ENCODE measurements around the gene DACT3.

The DACT3 gene

DNA sequence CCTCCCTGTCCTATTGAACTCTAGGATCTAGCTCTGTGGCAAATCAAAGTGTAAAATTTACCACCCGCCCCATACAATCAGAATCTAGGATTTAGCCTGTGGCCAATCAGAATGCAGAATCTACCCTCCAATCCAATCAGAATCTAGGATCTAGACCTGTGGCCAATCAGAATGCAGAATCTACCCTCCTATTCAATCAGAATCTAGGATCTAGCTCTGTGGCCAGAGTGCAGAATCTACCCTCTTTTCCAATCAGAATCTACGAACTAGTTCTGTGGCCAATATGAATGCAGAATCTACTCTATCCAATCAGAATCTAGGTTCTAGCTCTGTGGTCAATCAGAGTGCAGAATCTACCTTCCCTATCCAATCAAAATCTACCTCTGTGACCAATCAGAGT, 30.1 kb upstream of the DACT3 start:
- ChIA-PET CTCF (interaction anchor here (1.3 to 8.5 kb wide), 2 partner anchors 14 to 77 kb away, joined by 4 to 83 read pairs; no protein-coding TSS in a partner anchor), POLR2A (no interaction called here)
- TF ChIP-seq CTCF (IDR thresholded peaks at IDR 0.05; ENCODE audit: insufficient read depth, low read length, missing control alignments): no peak
- no peak for DNase-seq (ENCODE audit: low read depth, low spot score)
- H3K4me3 ChIP-seq (ENCODE audit: low read depth, low read length): no peak overlapping the region

DNA sequence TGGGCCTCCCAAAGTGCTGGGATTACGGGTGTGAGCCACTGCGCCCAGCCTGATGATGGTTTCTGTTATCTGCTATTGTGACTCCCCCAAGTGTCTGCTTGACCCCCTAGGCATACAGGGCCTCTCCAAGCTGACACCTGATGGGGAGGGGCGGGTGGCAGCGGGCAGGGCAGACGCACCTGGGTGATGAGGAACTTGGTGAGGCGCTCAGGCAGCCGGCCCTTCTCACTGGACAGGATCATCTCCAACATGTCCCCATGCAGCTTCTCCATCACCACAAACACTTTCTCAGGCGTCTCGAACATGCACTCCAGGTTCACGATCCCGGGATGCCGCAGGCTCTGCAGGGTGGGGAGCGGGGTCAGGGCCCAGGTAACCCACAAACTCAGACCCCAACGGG, 28.4 kb upstream of the DACT3 start:
- TF ChIP-seq CTCF (IDR thresholded peaks at IDR 0.05; ENCODE audit: insufficient read depth, low read length, missing control alignments): no peak
- DNase-seq (ENCODE audit: low read depth, low spot score): no peak
- H3K4me3 ChIP-seq (ENCODE audit: low read depth, low read length): no peak overlapping the region
- POLR2A ChIA-PET: no interaction called here
- CTCF ChIA-PET: interaction anchor here (4.6 to 8.5 kb wide), 2 partner anchors 15 to 27 kb away, joined by 18 to 83 read pairs; partner anchors contain the start of gene DACT3

GRCh38 chr19:46687438-46688145, 26.6 kb upstream of the DACT3 start:
- DNase-seq (ENCODE audit: low read depth, low spot score): no peak
- POLR2A ChIA-PET: interaction anchor here (0.6 kb wide), 2 partner anchors 26 to 29 kb away, joined by 3 read pairs; no protein-coding TSS in a partner anchor
- no peak overlapping the region for H3K4me3 ChIP-seq (ENCODE audit: low read depth, low read length)
- no peak for TF ChIP-seq CTCF (IDR thresholded peaks at IDR 0.05; ENCODE audit: insufficient read depth, low read length, missing control alignments)
- CTCF ChIA-PET: interaction anchor here (0.7 to 8.5 kb wide), 6 partner anchors 10 to 74 kb away, joined by 3 to 83 read pairs (median 5); partner anchors contain the start of gene DACT3

- ChIA-PET POLR2A (no interaction called here), CTCF (interaction anchor here (2.5 to 3.4 kb wide), 2 partner anchors 19 to 23 kb away, joined by 14 to 16 read pairs; partner anchors contain the start of gene DACT3)
- H3K4me3 ChIP-seq (ENCODE audit: low read depth, low read length): no peak overlapping the region
- no peak for TF ChIP-seq CTCF (IDR thresholded peaks at IDR 0.05; ENCODE audit: insufficient read depth, low read length, missing control alignments)
- DNase-seq (ENCODE audit: low read depth, low spot score): no peak
Measured at GRCh38 chr19:46685189-46685588, 24.2 kb upstream of the DACT3 start.

DNA sequence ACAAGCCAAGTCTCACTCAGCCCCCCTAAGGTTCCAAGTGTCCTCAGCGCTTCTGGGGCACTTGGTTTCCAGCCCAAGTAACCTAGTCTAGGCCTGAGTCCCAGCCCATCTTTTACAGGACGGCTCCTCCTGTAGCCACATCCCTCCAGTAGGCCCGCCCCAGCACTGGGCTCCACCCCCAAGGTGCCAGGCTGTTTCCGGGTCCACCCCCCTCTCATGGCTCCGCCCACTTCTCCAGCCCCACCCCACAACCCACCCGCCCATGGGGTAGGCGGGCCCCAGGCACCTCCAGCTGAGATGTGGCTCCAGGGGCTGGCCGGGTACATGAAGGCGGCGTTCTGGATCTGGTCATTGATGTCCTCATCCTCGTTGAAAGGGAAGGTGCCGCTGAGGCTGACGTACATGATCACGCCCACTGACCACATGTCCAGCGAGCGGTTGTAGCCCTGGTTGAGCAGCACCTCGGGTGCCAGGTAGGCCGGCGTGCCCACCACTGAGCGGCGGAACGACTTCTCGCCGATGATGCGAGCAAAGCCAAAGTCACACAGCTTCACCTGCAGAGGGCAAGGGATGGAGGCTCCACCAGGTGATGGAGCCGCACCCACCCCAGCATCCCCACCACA, 17.2 kb upstream of the DACT3 start:
- POLR2A ChIA-PET: no interaction called here

More for the DNA sequence above, 17.2 kb upstream of the DACT3 start:
- CTCF ChIA-PET: interaction anchor here (1.0 to 7.0 kb wide), 3 partner anchors 16 to 64 kb away, joined by 3 to 39 read pairs (median 5); no protein-coding TSS in a partner anchor
- no peak for DNase-seq (ENCODE audit: low read depth, low spot score)
- TF ChIP-seq CTCF (IDR thresholded peaks at IDR 0.05; ENCODE audit: insufficient read depth, low read length, missing control alignments): no peak
- no peak overlapping the region for H3K4me3 ChIP-seq (ENCODE audit: low read depth, low read length)
